IMR-90 (cell line): ENCODE results near the gene NEURL1. TPM values are rescaled to one million over a fixed set of nuclear protein-coding genes. Genes with fewer than 3 reads are reported as not detected.
A peak's percentile ranks its signal among the peaks of the same experiment; 100 is the strongest.

ENCODE experiments used
- ATAC-seq: fragments of 200-7000 bp; cut with Tn5 transposase; 2 replicates; pipeline ENCODE4 v1.9.1; 2020; ENCODE audit warnings: low read depth, mild to moderate bottlenecking, moderate library complexity
- BruUV-seq: library from RNA; stranded (reverse); fragments of 400-500 nt; replicated peaks from 2 replicates; lab custom pipeline; 2021; lab: Mats Ljungman, UMichigan
- CTCF ChIA-PET: fragments of 300-600 bp; formaldehyde crosslinking; extraction: SDS; loops from one replicate; lab custom pipeline; 2021; ENCODE audit warnings: antibody characterized with exemption; lab: Yijun Ruan, JAX
- POLR2A ChIA-PET: fragments of 300-600 bp; sonication (Branson Sonifier 250); formaldehyde crosslinking; loops from one replicate; lab custom pipeline; 2022; ENCODE audit warnings: antibody characterized with exemption; ENCODE audit not compliant: unreplicated experiment; lab: Charles Lee
- DNase-seq: peaks from one replicate; pipeline ENCODE4 v3.0.0; 2013
- H2AFZ ChIP-seq: replicated peaks from 2 replicates; pipeline ENCODE3; 2013; ENCODE audit warnings: low read length, mild to moderate bottlenecking; ENCODE audit not compliant: poor library complexity
- H2AK5ac ChIP-seq: 2 replicates; pipeline ENCODE4 v1.6.1; 2013; ENCODE audit warnings: low read depth, low read length, inconsistent platforms
- H2AK9ac ChIP-seq: replicated peaks from 2 replicates; pipeline ENCODE3; 2013; ENCODE audit warnings: mild to moderate bottlenecking, low read depth, low read length, moderate library complexity; ENCODE audit not compliant: poor library complexity
- H2BK120ac ChIP-seq: 2 replicates; pipeline ENCODE4 v1.6.1; 2013; ENCODE audit warnings: low read depth, low read length, inconsistent platforms
- H2BK15ac ChIP-seq: 3 replicates; pipeline ENCODE4 v1.6.1; 2013; ENCODE audit warnings: low read depth, low read length, inconsistent platforms
- H2BK20ac ChIP-seq: 2 replicates; pipeline ENCODE4 v1.6.1; 2013; ENCODE audit warnings: low read depth, mild to moderate bottlenecking, inconsistent platforms, low read length, moderate library complexity
- H2BK5ac ChIP-seq: 2 replicates; pipeline ENCODE4 v1.6.1; 2013; ENCODE audit warnings: mild to moderate bottlenecking, low read depth, low read length, inconsistent platforms; ENCODE audit not compliant: poor library complexity, severe bottlenecking
- H3K14ac ChIP-seq: replicated peaks from 2 replicates; pipeline ENCODE4 v1.6.1; 2013; ENCODE audit warnings: low read depth, low read length, inconsistent platforms
- H3K18ac ChIP-seq: 2 replicates; pipeline ENCODE4 v1.6.1; 2013; ENCODE audit warnings: low read depth, low read length, control low read depth
- H3K23ac ChIP-seq: 2 replicates; pipeline ENCODE4 v1.6.1; 2013; ENCODE audit warnings: low read depth, low read length, inconsistent platforms
- H3K27ac ChIP-seq: 2 replicates; pipeline ENCODE4 v1.5.1; 2013; ENCODE audit warnings: mild to moderate bottlenecking, control low read depth, low read length; ENCODE audit not compliant: insufficient read depth
- H3K27me3 ChIP-seq: 2 replicates; pipeline ENCODE4 v1.6.1; 2013; ENCODE audit warnings: low read length; ENCODE audit not compliant: control insufficient read depth, insufficient read depth
- H3K36me3 ChIP-seq: 2 replicates; pipeline ENCODE4 v1.6.1; 2013; ENCODE audit warnings: low read length, mixed read lengths; ENCODE audit not compliant: control insufficient read depth, insufficient read depth
- H3K4ac ChIP-seq: 2 replicates; pipeline ENCODE4 v1.6.1; 2013; ENCODE audit warnings: low read depth, low read length, inconsistent platforms
- H3K4me1 ChIP-seq: 2 replicates; pipeline ENCODE4 v1.6.1; 2013; ENCODE audit warnings: low read length, mixed read lengths; ENCODE audit not compliant: control insufficient read depth, insufficient read depth
- H3K4me2 ChIP-seq: 2 replicates; pipeline ENCODE4 v1.6.1; 2013; ENCODE audit warnings: low read depth, mild to moderate bottlenecking, control low read depth, low read length, moderate library complexity
- H3K4me3 ChIP-seq: 2 replicates; pipeline ENCODE4 v1.5.1; 2013; ENCODE audit warnings: low read depth, mild to moderate bottlenecking, control low read depth, low read length, moderate library complexity; ENCODE audit not compliant: insufficient read depth
- H3K56ac ChIP-seq: 2 replicates; pipeline ENCODE4 v1.6.1; 2013; ENCODE audit warnings: low read length, inconsistent platforms; ENCODE audit not compliant: insufficient read depth; ENCODE audit errors: extremely low read depth
- H3K79me1 ChIP-seq, 2 experiments: 2 replicates each; pipeline ENCODE4 v1.6.1; 2013; ENCODE audit warnings: low read length in 2 of 2, inconsistent platforms in 1 of 2, low read depth in 1 of 2
- H3K9ac ChIP-seq: 2 replicates; pipeline ENCODE4 v1.6.1; 2013; ENCODE audit warnings: low read depth, low read length, control low read depth
- H3K9me1 ChIP-seq: 2 replicates; pipeline ENCODE4 v1.6.1; 2013; ENCODE audit warnings: low read length, inconsistent platforms; ENCODE audit not compliant: insufficient read depth
- H3K9me3 ChIP-seq: 2 replicates; pipeline ENCODE4 v1.6.1; 2013; ENCODE audit warnings: low read length; ENCODE audit not compliant: control insufficient read depth, insufficient read depth
- H4K20me1 ChIP-seq: 2 replicates; pipeline ENCODE4 v1.6.1; 2013; ENCODE audit warnings: low read length, inconsistent platforms; ENCODE audit not compliant: insufficient read depth
- H4K5ac ChIP-seq: 2 replicates; pipeline ENCODE4 v1.6.1; 2013; ENCODE audit warnings: mild to moderate bottlenecking, low read depth, low read length, control low read depth
- H4K8ac ChIP-seq, 2 experiments: 2 replicates each; pipeline ENCODE4 v1.6.1; 2013; ENCODE audit warnings: low read depth in 2 of 2, low read length in 2 of 2, control low read depth in 1 of 2, inconsistent platforms in 1 of 2
- H4K91ac ChIP-seq: 2 replicates; pipeline ENCODE4 v1.6.1; 2013; ENCODE audit warnings: low read depth, low read length, inconsistent platforms; ENCODE audit not compliant: insufficient read depth
- BHLHE40 ChIP-seq: fragments of 150-350 bp; IDR thresholded peaks from 2 replicates; pipeline ENCODE4 v1.6.1; 2016; ENCODE audit warnings: mild to moderate bottlenecking, low read depth, low read length
- CHD1 ChIP-seq: IDR thresholded peaks from 2 replicates; pipeline ENCODE4 v1.6.1; 2012; ENCODE audit warnings: low read depth, low read length, improper control_type of control experiment
- ELK1 ChIP-seq: fragments of 150-350 bp; IDR thresholded peaks from 2 replicates; pipeline ENCODE4 v1.6.1; 2016; ENCODE audit warnings: low read depth, mild to moderate bottlenecking, low read length, moderate library complexity, borderline replicate concordance
- MAFK ChIP-seq: IDR thresholded peaks from 2 replicates; pipeline ENCODE4 v1.6.1; 2012; ENCODE audit warnings: low read depth, low read length, improper control_type of control experiment
- NFE2L2 ChIP-seq: fragments of 150-350 bp; IDR thresholded peaks from 2 replicates; pipeline ENCODE4 v1.6.1; 2016; ENCODE audit warnings: low read depth, mild to moderate bottlenecking, low read length
- RAD21 ChIP-seq: IDR thresholded peaks from 2 replicates; pipeline ENCODE4 v1.6.1; 2012; ENCODE audit warnings: low read length, improper control_type of control experiment
- RFX5 ChIP-seq: IDR thresholded peaks from 2 replicates; pipeline ENCODE4 v1.8.0; 2012; ENCODE audit warnings: low read depth, mild to moderate bottlenecking, low read length, moderate library complexity
- WGBS, 2 experiments: methylation state at CpG; one replicate each; pipeline versions ENCODE4 v1.1.5 to v1.1.7; 2013; ENCODE audit warnings: missing lambda C conversion rate in 2 of 2; ENCODE audit not compliant: insufficient read length in 1 of 2; ENCODE audit errors: extremely low coverage in 2 of 2; 5-methylcytosine and 5-hydroxymethylcytosine counted together
- dilution Hi-C: fragments of 300-500 bp; cut with HindIII; formaldehyde crosslinking; loops from one replicate; pipeline ENCODE4 v1.14.3; 2018; ENCODE audit warnings: low sequenced_read_pairs; ENCODE audit not compliant: unreplicated experiment
- in situ Hi-C: fragments of 300-500 bp; cut with MboI; formaldehyde crosslinking; loops from 3 replicates; pipeline ENCODE4 v1.14.3; 2019; ENCODE audit warnings: low sequenced_read_pairs, inconsistent platforms, mixed read lengths
- intact Hi-C: fragments of 100-400 bp; cut with micrococcal nuclease; formaldehyde crosslinking; loops from 2 replicates; pipeline ENCODE4 v1.10.0; 2022
- polyA plus RNA-seq, 3 experiments: library from polyadenylated mRNA; depleted of rRNA; stranded (reverse); fragments of >200 nt; gene quantifications; 2 replicates each; pipeline ENCODE4 v1.2.3, GENCODE V29; 2012; ENCODE audit warnings: low replicate concordance in 1 of 3
- total RNA-seq: library from RNA; depleted of rRNA; stranded (reverse); fragments of >200 nt; gene quantifications from 2 replicates; pipeline ENCODE4 v1.2.3, GENCODE V29; 2012
- TF ChIP-seq, protein P1 (sequence below): conservative IDR thresholded peaks from 2 replicates; pipeline ENCODE4 v1.5.1; 2012; ENCODE audit warnings: mild to moderate bottlenecking, low read depth, low read length, improper control_type of control experiment

Gene NEURL1
- total and polyA plus RNA-seq, 2 of the 4 experiments (the other 2 are of a cell fraction): 0.36 to 0.82 TPM

GRCh38 chr10:103629581-103629980, 136.1 kb downstream of the NEURL1 start:
- CTCF ChIA-PET: no interaction called here

More at GRCh38 chr10:103629581-103629980, 136.1 kb downstream of the NEURL1 start:
- H3K4ac ChIP-seq: no peak overlapping the region
- H3K9ac ChIP-seq: no peak overlapping the region
- intact Hi-C loops (no loop called here), in situ Hi-C loops (no loop called here), dilution Hi-C loops (no loop called here)
- no peak overlapping the region for H3K4me2 ChIP-seq
- H3K18ac ChIP-seq: no peak overlapping the region
- no peak for TF ChIP-seq MAFK
- no peak for TF ChIP-seq RAD21
- TF ChIP-seq BHLHE40: no peak
- TF ChIP-seq, protein P1, sequence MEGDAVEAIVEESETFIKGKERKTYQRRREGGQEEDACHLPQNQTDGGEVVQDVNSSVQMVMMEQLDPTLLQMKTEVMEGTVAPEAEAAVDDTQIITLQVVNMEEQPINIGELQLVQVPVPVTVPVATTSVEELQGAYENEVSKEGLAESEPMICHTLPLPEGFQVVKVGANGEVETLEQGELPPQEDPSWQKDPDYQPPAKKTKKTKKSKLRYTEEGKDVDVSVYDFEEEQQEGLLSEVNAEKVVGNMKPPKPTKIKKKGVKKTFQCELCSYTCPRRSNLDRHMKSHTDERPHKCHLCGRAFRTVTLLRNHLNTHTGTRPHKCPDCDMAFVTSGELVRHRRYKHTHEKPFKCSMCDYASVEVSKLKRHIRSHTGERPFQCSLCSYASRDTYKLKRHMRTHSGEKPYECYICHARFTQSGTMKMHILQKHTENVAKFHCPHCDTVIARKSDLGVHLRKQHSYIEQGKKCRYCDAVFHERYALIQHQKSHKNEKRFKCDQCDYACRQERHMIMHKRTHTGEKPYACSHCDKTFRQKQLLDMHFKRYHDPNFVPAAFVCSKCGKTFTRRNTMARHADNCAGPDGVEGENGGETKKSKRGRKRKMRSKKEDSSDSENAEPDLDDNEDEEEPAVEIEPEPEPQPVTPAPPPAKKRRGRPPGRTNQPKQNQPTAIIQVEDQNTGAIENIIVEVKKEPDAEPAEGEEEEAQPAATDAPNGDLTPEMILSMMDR: no peak
- no peak for TF ChIP-seq CHD1
- no peak for TF ChIP-seq NFE2L2
- TF ChIP-seq RFX5: no peak
- no peak for TF ChIP-seq ELK1
- no CpG with 5 or more reads among the region's 3 CpGs for WGBS, 2 experiments
- no TSS peak for BruUV-seq
- ATAC-seq (no peak), DNase-seq (no peak)
- H4K5ac ChIP-seq: no peak overlapping the region
- peaks cover 57 to 78% of the 10 kb centered on the region in 2 experiments for H3K79me1 ChIP-seq
- no peak overlapping the region for H4K91ac ChIP-seq
- POLR2A ChIA-PET: no interaction called here
- H4K8ac ChIP-seq: no peak overlapping the region
- H3K23ac ChIP-seq: no peak overlapping the region
- H3K27ac ChIP-seq: no peak overlapping the region
- no peak overlapping the region for H3K4me3 ChIP-seq
- H3K27me3 ChIP-seq: no peaks in the 10 kb centered on the region
- 0 out of 2 replicates have a peak overlapping the region, but pooled peaks have one; percentile 3 for H2AK5ac ChIP-seq
- no peak overlapping the region for H2BK120ac ChIP-seq
- no peak overlapping the region for H3K14ac ChIP-seq
- no peak overlapping the region for H2BK15ac ChIP-seq
- peaks cover 34% of the 10 kb centered on the region for H4K20me1 ChIP-seq
- no peaks in the 10 kb centered on the region for H3K9me3 ChIP-seq
- H3K36me3 ChIP-seq: peaks cover 60% of the 10 kb centered on the region
- H2AFZ ChIP-seq: no peak overlapping the region
- H2BK5ac ChIP-seq: no peak overlapping the region
- H2AK9ac ChIP-seq: no peak overlapping the region
- H3K56ac ChIP-seq: no peak overlapping the region
- H2BK20ac ChIP-seq: no peak overlapping the region
- peaks cover 9% of the 10 kb centered on the region for H3K9me1 ChIP-seq
- peaks cover 2% of the 10 kb centered on the region; the same call in 1 of the 2 replicates for H3K4me1 ChIP-seq
